HT1080 (cell line): Measurements from ENCODE around the gene ACBD3. TPM values are rescaled to one million over a fixed set of nuclear protein-coding genes. Genes with fewer than 3 reads are reported as not detected.
"Not testable (repeated sequence)": the region's sequence is repeated elsewhere in the genome, so short reads cannot be mapped to it uniquely, and the experiment has no call there.

Experiments
- DNase-seq: peaks from one replicate; pipeline ENCODE4 v3.0.0-alpha.2; 2015; ENCODE audit warnings: low read depth
- polyA plus RNA-seq, 2 experiments: library from polyadenylated mRNA; depleted of rRNA; stranded (reverse); fragments of >200 nt; gene quantifications; 2 replicates each; pipeline ENCODE4 v1.2.3, GENCODE V29; 2015
- total RNA-seq: library from RNA; depleted of rRNA; stranded (reverse); fragments of >200 nt; shearing (Covaris generic); gene quantifications from 2 replicates; pipeline ENCODE4 v1.2.3, GENCODE V29; 2014; rRNA removed

Gene ACBD3
- total RNA-seq, result 20.4 and 24.2 TPM in 2 replicates
- polyA plus RNA-seq (2015; cell fraction: cytosol; rRNA removed), result 15.7 and 16.9 TPM in 2 replicates
- 18.9 and 19.3 TPM in 2 replicates for polyA plus RNA-seq (2015; cell fraction: nucleus; rRNA removed)

- DNase-seq, result peak; percentile 78
These were observed at the start of gene ACBD3 for GRCh38 chr1:226186124-226187018. ACBD3 (minus strand) TSS chr1:226186741; CDS start chr1:226186675, 66 bp downstream.

GRCh38 chr1:226233806-226234205 lies 47.3 kb upstream of the ACBD3 start:
- no peak for DNase-seq

- DNase-seq, result no peak
These were observed 46.8 kb upstream of the ACBD3 start for GRCh38 chr1:226233293-226233692.

- DNase-seq, result no peak
These were observed 40.1 kb upstream of the ACBD3 start for GRCh38 chr1:226226601-226227000.

GRCh38 chr1:226223786-226224244 lies 37.3 kb upstream of the ACBD3 start:
- DNase-seq, result no peak

- DNase-seq, result no peak
These were observed 36.7 kb upstream of the ACBD3 start, which contains the start of gene MIXL1 for GRCh38 chr1:226223157-226223785. MIXL1 (plus strand) TSS chr1:226223664; CDS start chr1:226223682, 18 bp downstream.

GRCh38 chr1:226222686-226223085 lies 36.1 kb upstream of the ACBD3 start:
- DNase-seq, result no peak

- no peak for DNase-seq
These were observed 34.1 kb upstream of the ACBD3 start for GRCh38 chr1:226220473-226221189.

GRCh38 chr1:226217273-226217672 lies 30.7 kb upstream of the ACBD3 start:
- DNase-seq, result no peak

GRCh38 chr1:226216056-226216455 lies 29.5 kb upstream of the ACBD3 start:
- no peak for DNase-seq

GRCh38 chr1:226215239-226215638 lies 28.7 kb upstream of the ACBD3 start:
- no peak for DNase-seq

- DNase-seq, result no peak
These were observed 26.0 kb upstream of the ACBD3 start for GRCh38 chr1:226212545-226212944.

- DNase-seq, result no peak
These were observed 24.8 kb upstream of the ACBD3 start for GRCh38 chr1:226211181-226211821.

GRCh38 chr1:226210571-226211176 lies 24.1 kb upstream of the ACBD3 start:
- DNase-seq, result no peak

- no peak for DNase-seq
These were observed 22.9 kb upstream of the ACBD3 start for GRCh38 chr1:226209307-226210059.

GRCh38 chr1:226207048-226207447 lies 20.5 kb upstream of the ACBD3 start:
- DNase-seq, result no peak

GRCh38 chr1:226204198-226204597 lies 17.7 kb upstream of the ACBD3 start:
- no peak for DNase-seq

- DNase-seq, result no peak
These were observed 17.1 kb upstream of the ACBD3 start for GRCh38 chr1:226203655-226204054.

- DNase-seq, result no peak
These were observed 16.7 kb upstream of the ACBD3 start for GRCh38 chr1:226203240-226203639.

GRCh38 chr1:226202666-226203065 lies 16.1 kb upstream of the ACBD3 start:
- not testable (repeated sequence) for DNase-seq
